Mesodermal cell (in vitro differentiated cells): Measurements from ENCODE around the gene TMEM203.

Experiments
- H3K27ac ChIP-seq: 2 replicates; pipeline ENCODE4 v1.7.0; 2013; ENCODE audit warnings: mild to moderate bottlenecking, low read depth, low read length, moderate library complexity; ENCODE audit not compliant: severe bottlenecking
- H3K36me3 ChIP-seq: 2 replicates; pipeline ENCODE4 v1.7.1; 2013; ENCODE audit warnings: mild to moderate bottlenecking, low read length, moderate library complexity; ENCODE audit not compliant: control insufficient read depth, insufficient read depth
- H3K4me1 ChIP-seq: one replicate; pipeline ENCODE4 v1.7.1; 2013; ENCODE audit warnings: mild to moderate bottlenecking, low read length; ENCODE audit not compliant: insufficient read depth, control insufficient read depth, poor library complexity, severe bottlenecking
- H3K4me3 ChIP-seq: 2 replicates; pipeline ENCODE4 v1.7.0; 2013; ENCODE audit warnings: low read length, control low read depth, mild to moderate bottlenecking; ENCODE audit not compliant: insufficient read depth, poor library complexity, severe bottlenecking; ENCODE audit errors: extremely low read depth
- H3K9me3 ChIP-seq: 2 replicates; pipeline ENCODE4 v1.7.1; 2013; ENCODE audit warnings: mild to moderate bottlenecking, low read length, moderate library complexity; ENCODE audit not compliant: control insufficient read depth
- WGBS, 2 experiments: methylation state at CpG; one replicate each; pipeline ENCODE4 v1.1.5; 2013; ENCODE audit warnings: missing lambda C conversion rate in 2 of 2; ENCODE audit not compliant: insufficient coverage in 2 of 2; 5-methylcytosine and 5-hydroxymethylcytosine counted together

TMEM203 gene

DNA sequence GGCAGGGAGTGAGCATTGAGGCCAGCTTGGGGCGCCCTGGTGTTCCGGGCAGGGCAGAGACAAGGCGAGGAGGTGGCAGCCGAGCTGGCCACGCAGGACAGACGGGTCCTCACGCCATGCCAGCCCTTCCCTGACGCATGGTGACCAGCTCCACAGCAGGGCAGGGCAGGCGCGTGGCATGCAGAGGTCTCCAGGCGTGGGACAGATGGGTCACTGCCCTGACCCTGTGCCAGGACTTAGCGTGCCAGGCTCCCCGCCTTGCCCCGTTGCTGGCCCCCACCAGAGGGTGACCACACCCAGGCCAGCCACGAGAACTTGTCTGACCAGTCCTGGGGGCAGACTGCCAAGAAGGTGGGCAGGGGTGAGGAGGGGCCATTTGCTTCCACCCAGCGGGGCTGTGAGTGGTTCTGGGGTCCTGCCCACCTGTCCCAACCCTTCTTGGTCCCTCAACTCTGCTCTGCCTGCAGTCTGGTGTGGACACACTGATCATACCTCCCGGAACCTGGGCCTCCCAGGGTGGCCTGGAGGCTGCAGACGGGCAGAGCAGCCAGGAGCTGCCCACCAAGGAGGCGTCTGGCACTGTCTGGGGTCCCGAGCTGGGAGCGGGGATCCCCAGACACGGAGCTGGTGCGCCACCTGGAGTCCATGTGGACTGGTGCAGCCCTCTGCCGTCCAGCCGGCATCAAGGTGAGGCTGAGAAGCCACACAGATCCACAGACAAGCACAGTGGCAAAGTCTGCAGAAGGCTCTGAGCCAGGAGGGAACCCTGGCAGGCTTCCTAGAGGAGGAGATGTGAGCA is 21.8 kb upstream of the TMEM203 start, which contains the start of gene RNF224:
RNF224 (plus strand) TSS at position 449 of the 799 bp plus-strand sequence. CDS start 834 bp downstream, outside the sequence.
- WGBS, 2 experiments: 57 to 67% methylated on average over 22 to 24 of the region's 25 CpGs
- no peak within 1 kb of the TSS for H3K4me3 ChIP-seq
- no peaks in the 10 kb centered on the region for H3K36me3 ChIP-seq
- no peaks in the 10 kb centered on the region for H3K9me3 ChIP-seq
- H3K27ac ChIP-seq: no peak within 1 kb of the TSS
- peaks cover 7% of the 10 kb centered on the region for H3K4me1 ChIP-seq

DNA sequence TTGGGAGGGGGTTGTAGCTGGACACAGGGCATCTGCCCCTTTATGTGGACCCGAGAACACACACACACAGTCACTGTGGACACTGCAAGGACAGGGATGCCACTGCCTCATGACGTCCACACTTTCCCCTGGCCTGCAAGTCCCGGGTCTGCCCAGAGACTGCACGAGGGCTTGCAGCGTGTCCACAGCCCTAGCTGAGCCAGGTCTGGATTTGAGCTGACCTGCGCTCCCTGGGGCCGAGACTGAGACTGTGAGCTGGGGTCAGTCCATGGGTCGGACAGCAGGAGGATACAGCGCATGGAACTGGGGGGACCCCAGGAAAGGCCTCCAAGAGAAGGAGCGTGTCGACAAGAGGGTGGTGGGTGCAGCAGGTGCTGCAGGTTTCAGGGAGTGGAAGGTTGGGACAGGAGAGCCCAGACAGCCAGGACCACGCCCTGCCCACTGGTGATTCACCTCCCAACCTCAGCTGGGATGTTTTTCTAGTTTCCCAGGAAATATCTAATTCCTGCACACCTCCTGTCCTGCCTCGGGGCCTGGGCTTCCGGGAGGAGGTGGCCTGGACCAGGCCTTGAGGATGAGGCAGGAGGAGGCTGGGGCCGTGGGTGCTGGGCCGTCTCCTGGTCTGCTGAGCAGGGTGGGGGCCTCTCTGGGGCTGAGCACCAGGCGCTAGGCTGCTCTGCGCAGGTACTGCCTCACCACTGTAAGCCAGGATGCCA is 21.0 kb upstream of the TMEM203 start:
- Histone ChIP-seq H3K4me3 (no peak overlapping the region), H3K36me3 (no peaks in the 10 kb centered on the region), H3K9me3 (no peaks in the 10 kb centered on the region), H3K4me1 (peaks cover 7% of the 10 kb centered on the region), H3K27ac (no peak overlapping the region)
- WGBS, 2 experiments: 90 to 91% methylated on average over 16 to 17 of the region's 18 CpGs

DNA sequence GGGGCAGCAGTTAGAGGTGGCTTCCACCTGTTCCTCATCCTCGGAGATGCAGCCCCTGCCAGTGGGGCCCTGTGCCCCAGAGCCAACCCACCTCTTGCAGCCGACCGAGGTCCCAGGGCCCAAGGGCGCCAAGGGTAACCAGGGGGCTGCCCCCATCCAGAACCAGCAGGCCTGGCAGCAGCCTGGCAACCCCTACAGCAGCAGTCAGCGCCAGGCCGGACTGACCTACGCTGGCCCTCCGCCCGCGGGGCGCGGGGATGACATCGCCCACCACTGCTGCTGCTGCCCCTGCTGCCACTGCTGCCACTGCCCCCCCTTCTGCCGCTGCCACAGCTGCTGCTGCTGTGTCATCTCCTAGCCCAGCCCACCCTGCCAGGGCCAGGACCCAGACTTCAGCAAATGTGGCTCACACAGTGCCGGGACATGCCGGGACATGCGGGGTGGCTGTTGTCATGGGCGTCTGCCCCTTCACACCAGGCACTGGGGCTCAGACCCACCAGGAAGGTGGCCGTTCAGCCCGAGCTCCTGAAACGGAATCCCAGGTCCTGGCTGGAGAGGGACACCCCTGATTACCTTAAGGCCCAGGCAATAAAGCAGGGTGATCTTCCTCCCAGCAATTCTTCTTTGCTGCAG is 20.4 kb upstream of the TMEM203 start:
- no peak overlapping the region for H3K27ac ChIP-seq
- H3K4me1 ChIP-seq: peaks cover 7% of the 10 kb centered on the region
- H3K9me3 ChIP-seq: no peaks in the 10 kb centered on the region
- H3K4me3 ChIP-seq: no peak overlapping the region
- H3K36me3 ChIP-seq: no peaks in the 10 kb centered on the region
- WGBS, 2 experiments: 90 to 93% methylated on average over 13 to 21 of the region's 21 CpGs

DNA sequence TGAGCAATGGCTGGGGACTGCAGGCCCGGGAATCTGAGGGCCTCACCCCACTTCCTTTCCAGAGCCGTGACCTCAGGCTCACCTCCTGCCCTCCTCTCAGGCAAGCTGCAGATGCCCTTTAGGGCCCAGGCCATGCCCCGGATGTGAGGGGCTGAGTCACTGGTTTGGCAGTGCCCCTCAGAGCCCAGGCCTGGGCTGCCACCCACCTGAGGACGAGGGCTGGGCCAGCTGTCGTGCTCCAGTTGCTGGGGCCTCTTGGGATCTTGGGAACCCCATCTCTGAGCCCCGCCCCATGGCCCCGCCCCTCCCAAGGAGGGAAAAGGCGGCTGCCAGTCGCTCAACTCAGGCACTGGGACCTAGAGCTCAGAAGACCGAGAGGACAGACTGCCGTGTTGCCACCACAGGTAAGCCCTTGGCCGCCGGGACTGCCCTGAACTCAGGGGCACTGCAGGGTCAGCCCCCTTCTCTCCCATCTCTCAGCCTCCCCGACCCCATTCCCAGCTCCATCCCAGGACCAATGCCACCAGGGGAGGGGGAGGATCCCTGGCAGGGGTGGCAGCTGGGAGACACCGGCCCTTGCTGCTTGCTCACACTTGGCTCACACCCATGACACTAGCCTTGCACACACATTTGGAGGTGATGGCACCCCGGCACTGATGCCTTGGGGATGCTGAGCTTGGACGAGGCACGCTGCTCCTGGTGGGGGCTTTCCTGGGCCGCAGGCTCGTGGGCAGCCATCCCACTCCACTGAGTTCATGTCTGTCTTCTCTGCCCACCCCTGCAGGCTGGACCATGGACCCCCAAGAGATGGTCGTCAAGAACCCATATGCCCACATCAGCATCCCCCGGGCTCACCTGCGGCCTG is 19.6 kb upstream of the TMEM203 start, which contains the start of gene CYSRT1:
CYSRT1 (plus strand) TSS at position 345 of the 865 bp plus-strand sequence; CDS start at position 793, 448 bp downstream.
- H3K4me1 ChIP-seq: peaks cover 7% of the 10 kb centered on the region
- H3K4me3 ChIP-seq: peak within 1 kb of the TSS; percentile 82
- WGBS, 2 experiments: 77 to 82% methylated on average over 16 to 17 of the region's 23 CpGs
- no peaks in the 10 kb centered on the region for H3K9me3 ChIP-seq
- H3K36me3 ChIP-seq: no peaks in the 10 kb centered on the region
- no peak within 1 kb of the TSS for H3K27ac ChIP-seq

DNA sequence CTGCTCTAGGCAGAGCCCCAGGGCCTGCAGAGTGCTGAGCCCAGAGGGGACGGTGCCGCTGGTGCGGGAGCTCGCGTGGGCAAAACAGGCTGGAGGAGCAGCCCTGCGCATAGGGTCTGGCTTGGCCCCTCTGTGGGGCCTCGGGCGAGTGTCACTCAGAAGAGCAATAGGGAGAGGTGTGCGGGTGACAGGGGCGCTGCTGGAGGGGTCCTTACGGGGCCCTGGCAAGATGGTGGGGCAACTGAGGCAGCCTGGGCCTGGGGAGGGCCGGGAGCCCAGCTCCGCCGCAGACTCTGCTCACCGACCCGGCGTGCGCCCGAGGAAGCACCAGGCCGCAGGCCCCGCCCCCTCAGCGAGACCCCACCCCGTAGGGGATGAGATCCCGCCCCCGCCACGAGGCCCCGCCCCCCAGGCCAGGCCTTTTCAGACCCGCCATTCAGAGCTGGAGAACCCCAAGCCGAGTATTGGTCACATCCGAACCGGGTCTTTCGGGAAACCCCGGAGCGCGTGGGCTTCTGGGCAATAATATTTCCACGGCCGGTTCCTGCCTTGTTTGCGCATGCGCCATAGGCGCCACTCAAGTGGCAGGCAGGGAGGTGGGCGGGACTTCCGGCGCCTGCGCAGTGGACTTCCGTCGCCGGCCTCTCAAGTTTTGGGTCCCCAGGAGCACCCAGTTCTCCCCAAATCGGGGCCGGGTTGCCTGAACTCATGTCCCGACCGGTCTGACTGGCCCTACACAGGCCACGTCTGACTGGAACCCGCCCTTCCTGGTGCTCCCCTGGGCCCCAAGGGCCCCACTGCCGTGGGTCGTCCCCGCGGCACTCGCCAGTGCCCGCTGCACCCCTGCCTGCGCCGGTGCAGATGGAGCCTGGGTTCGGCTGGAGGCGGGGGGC is 17.9 kb upstream of the TMEM203 start:
- Histone ChIP-seq H3K9me3 (no peaks in the 10 kb centered on the region), H3K27ac (peak overlapping the region; percentile 66), H3K4me3 (peak overlapping the region; percentile 82), H3K4me1 (peaks cover 12% of the 10 kb centered on the region), H3K36me3 (no peaks in the 10 kb centered on the region)
- 4% methylated on average over 45 to 52 of the region's 63 CpGs for WGBS, 2 experiments

DNA sequence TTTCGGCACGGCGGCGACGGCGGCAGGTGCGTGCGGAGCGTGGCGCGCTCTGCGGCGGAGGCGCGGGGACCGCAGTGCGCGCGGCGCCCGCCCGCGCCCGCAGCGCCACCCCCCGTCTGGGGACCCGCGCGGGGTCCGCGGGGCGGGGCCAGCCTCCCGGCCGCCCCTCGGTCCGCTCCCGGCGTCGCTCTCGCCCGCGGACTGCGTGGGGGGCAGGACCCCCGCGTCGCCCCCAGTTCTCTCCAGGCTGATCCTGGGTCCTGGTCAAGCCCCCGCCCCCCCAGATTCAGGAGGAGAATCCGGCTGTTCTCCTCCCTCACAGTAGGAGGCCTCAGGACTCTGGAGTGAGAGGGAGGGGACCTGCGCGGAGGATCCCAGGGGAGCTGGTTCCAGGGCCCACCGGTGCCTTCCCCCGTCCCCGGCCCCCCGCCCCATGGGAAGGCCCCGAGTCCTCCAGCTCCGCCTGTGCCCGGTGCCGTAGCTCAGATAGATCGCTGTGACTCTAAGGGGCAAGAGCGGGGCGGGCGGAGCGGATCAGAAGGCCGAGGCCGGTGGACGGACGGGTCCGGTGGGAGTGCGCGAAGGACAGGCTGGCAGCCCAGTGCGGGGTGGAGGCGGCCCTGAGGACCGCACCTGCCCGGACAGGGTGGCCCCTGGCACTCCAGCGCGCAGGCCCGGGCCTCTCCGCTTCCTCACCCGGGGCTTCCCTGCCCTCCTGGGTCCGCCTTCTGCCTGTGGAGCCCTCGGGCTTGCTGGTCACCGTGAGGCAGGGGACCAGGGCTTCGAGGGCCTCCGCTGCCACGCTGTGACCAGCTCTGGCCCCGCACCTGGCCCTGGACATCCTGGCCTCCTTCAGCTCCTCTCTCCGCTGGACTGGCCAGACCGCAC is 17.0 kb upstream of the TMEM203 start, which contains the start of gene RNF208:
RNF208 (minus strand) TSS at position 51 of the 888 bp plus-strand sequence. CDS start 1,028 bp downstream, outside the sequence.
- H3K27ac ChIP-seq: no peak within 1 kb of the TSS
- WGBS, 2 experiments: 12 to 17% methylated on average over 44 to 70 of the region's 88 CpGs

DNA sequence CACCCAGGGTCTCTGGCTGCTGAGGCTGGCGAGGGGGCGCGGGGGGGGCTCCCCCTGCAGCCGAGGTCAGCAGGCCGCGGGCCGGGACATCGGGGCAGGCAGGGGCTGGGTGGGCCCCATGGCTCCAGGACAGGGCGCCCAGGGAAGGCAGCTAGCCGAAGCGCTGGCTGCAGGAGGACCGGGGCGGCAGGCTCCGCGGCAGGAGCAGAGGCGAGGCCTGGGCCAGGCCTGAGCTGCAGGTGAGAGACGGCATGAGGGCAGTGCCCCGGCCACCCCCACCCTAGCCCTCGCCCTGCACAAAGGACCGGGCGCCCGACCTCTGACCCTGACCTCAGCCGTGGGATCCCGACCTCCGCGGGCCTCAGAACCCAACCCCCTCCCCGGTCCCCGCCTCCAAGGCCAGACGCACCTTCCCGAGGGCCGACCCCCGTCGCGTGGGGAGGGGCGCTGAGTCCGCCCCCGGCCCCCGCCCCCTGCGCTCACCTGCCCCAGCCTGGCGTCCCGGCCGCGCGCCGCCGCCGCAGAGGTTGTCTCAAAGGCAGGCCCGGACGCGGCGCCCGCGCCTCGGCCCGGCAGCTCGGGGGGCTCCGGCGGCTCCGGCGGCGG is 16.2 kb upstream of the TMEM203 start:
- Histone ChIP-seq H3K27ac (no peak overlapping the region), H3K9me3 (no peaks in the 10 kb centered on the region), H3K36me3 (peaks cover 2% of the 10 kb centered on the region), H3K4me1 (peaks cover 21% of the 10 kb centered on the region), H3K4me3 (peak overlapping the region; percentile 36)
- WGBS, 2 experiments: 8 to 20% methylated on average over 20 to 54 of the region's 61 CpGs

More for the DNA sequence above, 17.0 kb upstream of the TMEM203 start, which contains the start of gene RNF208:
- Histone ChIP-seq H3K4me1 (peaks cover 21% of the 10 kb centered on the region), H3K36me3 (no peaks in the 10 kb centered on the region), H3K4me3 (peak within 1 kb of the TSS; percentile 82), H3K9me3 (no peaks in the 10 kb centered on the region)

DNA sequence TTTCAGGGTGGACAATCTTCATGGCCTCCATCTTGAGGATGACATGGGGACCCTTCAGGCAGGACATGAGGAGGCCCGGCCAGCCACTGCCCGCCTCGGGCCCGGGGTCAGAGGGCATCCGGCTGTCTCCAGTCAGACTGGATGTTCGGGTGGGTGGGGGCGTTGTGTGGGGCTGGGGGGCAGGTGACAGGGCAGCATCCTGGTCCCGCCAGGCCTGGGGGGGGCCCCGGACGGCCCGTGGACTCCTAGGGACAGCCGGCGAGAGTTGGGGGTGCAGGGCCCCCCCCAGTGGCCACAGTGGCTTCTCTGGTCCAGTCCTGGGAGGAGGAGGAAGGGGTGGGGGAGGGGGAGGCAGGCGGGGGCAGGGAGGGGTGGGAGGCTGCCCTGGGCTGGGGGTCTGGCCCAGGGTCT is 15.7 kb upstream of the TMEM203 start:
- Histone ChIP-seq H3K27ac (no peak overlapping the region), H3K9me3 (no peaks in the 10 kb centered on the region), H3K36me3 (peaks cover 7% of the 10 kb centered on the region), H3K4me3 (no peak overlapping the region), H3K4me1 (peaks cover 21% of the 10 kb centered on the region)
- 95% methylated on average over 4 of the region's 14 CpGs; no CpG with 5 or more reads in 1 of the 2 experiments for WGBS, 2 experiments
